HAP-1 (cell line): ENCODE data around the gene FHOD3.

Experiments used
- DNase-seq, 2 experiments: peaks; one replicate each; pipeline ENCODE4 v3.0.0-alpha.2; 2016 to 2020; ENCODE audit warnings: low spot score in 2 of 2
- H3K27me3 ChIP-seq: fragments of 250-450 bp; sonication (Bioruptor Pico); 2 replicates; pipeline ENCODE4 v1.5.1; 2020; ENCODE audit warnings: low read depth, mild to moderate bottlenecking, moderate library complexity
- H3K36me3 ChIP-seq: fragments of 250-450 bp; sonication (Bioruptor Pico); replicated peaks from 2 replicates; pipeline ENCODE4 v1.5.1; 2020; ENCODE audit warnings: mild to moderate bottlenecking
- H3K4me1 ChIP-seq: fragments of 250-450 bp; sonication (Bioruptor Pico); 2 replicates; pipeline ENCODE4 v1.5.1; 2020; ENCODE audit warnings: mild to moderate bottlenecking
- H3K4me3 ChIP-seq: fragments of 250-450 bp; sonication (Bioruptor Pico); 2 replicates; pipeline ENCODE4 v1.5.1; 2020; ENCODE audit warnings: mild to moderate bottlenecking, moderate library complexity
- H3K9me3 ChIP-seq: fragments of 250-450 bp; sonication (Bioruptor Pico); 2 replicates; pipeline ENCODE4 v1.5.1; 2020; ENCODE audit warnings: mild to moderate bottlenecking, moderate library complexity
- in situ Hi-C: fragments of 300-500 bp; cut with MboI; formaldehyde crosslinking; loops from 3 replicates; pipeline ENCODE4 v1.14.3; 2020; ENCODE audit warnings: low sequenced_read_pairs, inconsistent platforms, mixed read lengths

Gene FHOD3

DNA sequence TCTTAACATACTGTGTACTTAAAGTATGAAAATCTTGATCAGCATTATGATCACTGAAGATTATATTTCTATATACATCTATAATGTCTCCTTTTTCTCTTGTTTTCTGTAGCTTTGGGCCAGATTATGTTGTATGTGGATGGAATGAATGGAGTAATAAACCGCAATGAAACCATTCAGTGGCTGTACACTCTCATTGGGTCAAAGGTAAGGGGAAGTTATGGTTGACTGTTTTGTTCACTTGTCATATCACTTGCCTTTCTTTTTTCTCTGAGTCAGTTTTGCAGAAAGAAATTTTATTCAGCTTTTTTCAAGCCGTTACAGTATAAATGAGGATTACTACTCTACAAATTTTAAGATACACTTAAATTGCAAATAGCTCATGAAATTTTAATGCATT lies 278.8 kb downstream of the FHOD3 start:
- no peak for DNase-seq
- no peaks in the 10 kb centered on the region for H3K9me3 ChIP-seq
- H3K36me3 ChIP-seq = no peaks in the 10 kb centered on the region
- no peaks in the 10 kb centered on the region for H3K27me3 ChIP-seq
- H3K4me1 ChIP-seq = no peaks in the 10 kb centered on the region
- no peak overlapping the region for H3K4me3 ChIP-seq
- in situ Hi-C loops = no loop called here

- in situ Hi-C loops = no loop called here
- Histone ChIP-seq H3K27me3 (no peaks in the 10 kb centered on the region), H3K9me3 (no peaks in the 10 kb centered on the region), H3K4me3 (no peak overlapping the region), H3K36me3 (no peaks in the 10 kb centered on the region), H3K4me1 (no peaks in the 10 kb centered on the region)
- DNase-seq = no peak
These were observed 281.6 kb downstream of the FHOD3 start for GRCh38 chr18:36578871-36579710.

- no peak for DNase-seq
- H3K27me3 ChIP-seq = no peaks in the 10 kb centered on the region
- no peak overlapping the region for H3K4me3 ChIP-seq
- no peaks in the 10 kb centered on the region for H3K36me3 ChIP-seq
- H3K9me3 ChIP-seq = no peaks in the 10 kb centered on the region
- in situ Hi-C loops = no loop called here
- no peaks in the 10 kb centered on the region for H3K4me1 ChIP-seq
These were observed 282.8 kb downstream of the FHOD3 start for GRCh38 chr18:36580266-36580665.

DNA sequence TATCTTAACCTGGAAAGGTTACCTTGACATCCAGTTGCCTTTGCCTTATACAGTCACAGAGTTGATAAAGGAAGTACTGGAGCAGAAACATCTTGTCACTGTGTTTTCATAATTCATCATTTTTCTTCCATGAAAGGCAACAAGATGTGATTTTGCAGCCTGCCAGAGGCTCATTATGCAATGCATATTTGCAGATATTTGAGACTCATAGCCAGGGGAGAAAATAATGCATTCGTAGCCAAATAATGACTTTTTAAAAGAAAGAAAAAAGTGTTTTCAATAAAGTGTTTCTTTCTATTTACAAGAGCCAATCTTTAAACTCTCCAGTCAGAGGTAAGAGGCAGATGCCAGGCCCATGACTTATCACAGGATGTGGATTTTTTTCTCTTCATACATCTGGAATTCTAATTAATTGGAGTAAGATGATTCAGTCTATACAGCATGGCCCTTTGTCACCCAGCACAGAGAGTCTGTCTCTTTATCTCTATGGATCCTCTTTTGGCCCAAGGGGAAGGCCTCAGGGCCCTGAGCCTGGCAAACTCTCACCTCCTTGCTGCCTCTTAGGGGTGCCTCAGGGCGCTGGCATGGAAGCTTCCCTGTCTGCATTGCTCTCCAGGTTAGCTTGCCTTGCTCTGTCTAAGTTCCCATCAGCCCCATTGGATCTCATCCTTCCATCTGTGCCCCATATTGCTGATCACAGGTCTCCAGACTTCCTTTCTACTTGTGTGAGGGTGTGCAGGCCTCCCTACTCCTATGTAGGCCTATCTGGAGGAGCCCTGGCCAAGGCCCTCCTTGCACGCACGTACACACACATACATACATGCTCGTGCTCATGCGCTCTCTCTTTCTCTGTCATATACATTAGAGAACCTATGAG lies 283.6 kb downstream of the FHOD3 start:
- Histone ChIP-seq H3K4me3 (no peak overlapping the region), H3K36me3 (no peaks in the 10 kb centered on the region), H3K9me3 (no peaks in the 10 kb centered on the region), H3K27me3 (no peaks in the 10 kb centered on the region), H3K4me1 (no peaks in the 10 kb centered on the region)
- DNase-seq = no peak
- in situ Hi-C loops = no loop called here

DNA sequence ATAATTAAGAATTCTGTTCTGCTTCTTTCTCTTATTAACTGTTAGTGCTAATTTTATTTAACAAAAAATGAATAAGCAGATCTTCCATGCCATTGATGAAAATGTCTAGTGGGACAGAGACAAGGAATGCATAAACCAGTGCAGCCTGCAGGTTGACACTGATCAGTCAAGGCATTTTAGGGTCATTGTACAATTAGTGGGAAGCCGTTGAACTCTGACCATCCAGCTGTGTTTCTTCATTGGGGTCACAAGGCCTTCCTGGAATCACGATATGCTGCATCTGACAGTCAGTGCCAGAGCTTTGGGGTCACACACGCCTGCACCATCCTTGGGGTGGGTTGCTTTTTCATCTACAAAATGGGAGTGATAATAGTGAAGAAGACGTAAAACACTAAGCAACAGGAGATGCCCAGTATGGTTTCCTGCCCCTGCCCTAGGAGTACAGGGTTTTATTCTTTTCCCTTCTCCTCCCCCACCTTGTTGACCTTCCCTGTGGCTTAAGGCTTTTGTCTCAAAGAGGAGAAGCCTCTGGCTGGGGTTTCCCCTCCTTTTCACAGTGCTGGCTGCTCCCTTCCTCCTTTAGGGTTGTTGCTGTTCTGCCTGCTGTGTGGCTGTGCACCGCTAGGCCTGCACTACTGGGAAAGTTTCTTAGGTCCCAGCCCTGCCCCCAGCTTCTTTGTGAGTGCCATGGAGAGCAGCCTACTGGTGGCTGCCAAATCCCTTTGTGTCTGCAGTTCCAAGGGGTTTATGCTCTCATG lies 285.7 kb downstream of the FHOD3 start:
- Histone ChIP-seq H3K27me3 (no peaks in the 10 kb centered on the region), H3K9me3 (no peaks in the 10 kb centered on the region), H3K4me3 (no peak overlapping the region), H3K36me3 (no peaks in the 10 kb centered on the region), H3K4me1 (no peaks in the 10 kb centered on the region)
- DNase-seq = peak in 1 of 2 experiments; percentile 48
- in situ Hi-C loops = no loop called here

DNA sequence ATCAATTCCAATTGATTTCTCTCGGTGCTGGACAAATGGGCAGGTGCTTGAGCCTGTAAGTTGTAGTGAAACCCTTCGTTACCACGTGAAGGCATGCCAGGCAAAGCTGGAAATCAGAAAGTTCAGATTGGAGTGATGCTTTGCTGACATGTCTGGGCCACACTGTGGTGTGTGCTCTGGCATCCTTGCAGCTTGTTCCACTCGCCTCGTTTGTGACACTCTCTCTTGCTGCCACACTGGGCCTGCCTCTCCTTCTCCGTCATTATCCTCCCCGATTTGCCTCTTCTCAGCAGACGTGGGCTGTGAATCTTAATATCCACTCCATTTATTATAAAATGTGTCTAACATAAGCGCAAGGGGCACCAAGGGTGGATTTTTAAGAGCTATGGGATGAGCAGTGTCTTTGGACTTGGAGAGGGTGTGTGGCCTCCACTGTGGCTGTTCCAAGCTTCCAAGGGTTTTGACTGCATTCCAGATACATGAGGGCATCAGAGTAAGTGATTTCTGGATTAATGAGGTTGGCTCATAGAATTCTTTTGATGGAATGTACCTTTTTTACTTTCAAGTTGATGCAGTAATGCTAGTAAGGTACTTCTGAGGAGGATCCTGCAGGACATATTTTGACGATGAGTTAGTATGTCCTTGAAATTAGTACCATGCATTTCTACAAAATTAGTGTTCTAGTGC lies 292.5 kb downstream of the FHOD3 start:
- 0 out of 2 replicates have a peak, but pooled peaks cover 3% of the 10 kb centered on the region for H3K4me1 ChIP-seq
- no peaks in the 10 kb centered on the region for H3K9me3 ChIP-seq
- in situ Hi-C loops = no loop called here
- H3K4me3 ChIP-seq = no peak overlapping the region
- H3K27me3 ChIP-seq = no peaks in the 10 kb centered on the region
- H3K36me3 ChIP-seq = no peaks in the 10 kb centered on the region
- no peak for DNase-seq

DNA sequence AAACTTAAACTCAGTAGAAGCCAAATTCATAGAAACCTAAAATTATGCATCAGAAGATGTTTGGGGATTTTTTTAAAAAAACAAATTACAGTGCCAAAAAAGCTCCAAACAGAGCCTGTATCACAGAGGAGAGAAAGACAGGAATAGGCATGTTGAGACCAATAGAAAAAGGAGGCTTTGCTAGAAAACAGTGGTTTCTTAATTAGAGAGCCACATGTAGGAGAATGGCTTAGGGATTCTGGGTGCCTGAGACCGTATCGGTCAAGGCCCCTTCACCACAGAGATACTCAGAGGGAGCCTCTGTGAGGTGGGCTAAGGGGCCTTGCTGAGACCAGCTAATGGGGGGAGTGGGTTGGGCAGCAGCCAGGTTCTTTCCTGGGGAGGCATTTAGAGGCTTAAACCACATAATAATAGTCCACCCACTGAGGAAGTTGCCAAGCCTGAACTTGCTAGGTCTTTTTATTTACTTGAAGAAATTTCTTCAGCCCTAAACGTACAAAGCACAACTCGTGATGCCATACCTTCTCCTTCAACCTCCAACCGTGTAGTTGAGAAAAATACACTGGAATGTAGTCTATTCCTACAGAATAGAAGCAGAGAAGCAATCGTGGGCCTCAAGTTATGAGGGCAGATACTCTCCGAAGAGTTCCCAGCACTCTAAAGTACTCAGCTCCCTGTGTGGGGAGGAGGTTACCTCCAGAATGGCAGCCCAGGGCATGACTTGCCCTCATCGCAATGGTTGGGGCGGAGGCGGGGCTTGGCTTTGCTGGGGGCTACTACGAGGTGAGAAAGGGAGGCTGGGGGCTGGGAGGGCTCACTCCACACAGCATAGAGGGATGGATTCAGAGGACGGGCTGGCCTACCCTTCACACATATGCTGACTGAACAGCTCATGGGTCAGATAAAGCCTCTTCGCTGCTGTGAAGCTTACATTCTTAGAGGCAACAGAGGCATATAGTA lies 293.4 kb downstream of the FHOD3 start:
- no peaks in the 10 kb centered on the region for H3K9me3 ChIP-seq
- H3K36me3 ChIP-seq = no peaks in the 10 kb centered on the region
- no peak overlapping the region for H3K4me3 ChIP-seq
- no peak for DNase-seq
- no peaks in the 10 kb centered on the region for H3K27me3 ChIP-seq
- in situ Hi-C loops = no loop called here
- 0 out of 2 replicates have a peak, but pooled peaks cover 3% of the 10 kb centered on the region for H3K4me1 ChIP-seq

- no peaks in the 10 kb centered on the region for H3K36me3 ChIP-seq
- no peaks in the 10 kb centered on the region for H3K27me3 ChIP-seq
- in situ Hi-C loops = no loop called here
- no peak overlapping the region for H3K4me3 ChIP-seq
- H3K4me1 ChIP-seq = 0 out of 2 replicates have a peak, but pooled peaks cover 3% of the 10 kb centered on the region
- no peaks in the 10 kb centered on the region for H3K9me3 ChIP-seq
- no peak for DNase-seq
These were observed 294.8 kb downstream of the FHOD3 start for GRCh38 chr18:36592282-36592681.

- no peak for DNase-seq
- no peak overlapping the region for H3K4me3 ChIP-seq
These were observed 295.5 kb downstream of the FHOD3 start for GRCh38 chr18:36593001-36593400.

DNA sequence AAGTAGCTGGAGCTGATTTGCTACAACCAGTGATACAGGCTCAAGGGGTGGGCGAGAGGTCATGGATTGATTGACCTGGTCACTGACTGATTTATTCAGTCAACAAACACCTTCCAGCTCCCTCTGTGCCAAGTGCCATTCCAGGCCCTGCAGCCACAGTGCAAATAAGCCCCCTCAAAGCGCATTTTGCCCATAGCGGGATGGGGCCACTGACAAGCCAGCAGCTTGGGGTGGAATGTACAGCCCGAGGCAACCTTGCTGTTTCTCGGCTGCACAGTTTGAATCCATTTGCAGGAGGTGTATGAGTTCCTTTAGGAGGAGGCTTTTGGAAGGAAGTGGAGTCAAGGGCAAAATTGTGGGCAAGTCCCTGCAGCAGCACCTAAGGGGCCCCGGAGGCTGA lies 296.1 kb downstream of the FHOD3 start:
- Histone ChIP-seq H3K27me3 (no peaks in the 10 kb centered on the region), H3K4me3 (no peak overlapping the region), H3K36me3 (no peaks in the 10 kb centered on the region), H3K9me3 (no peaks in the 10 kb centered on the region), H3K4me1 (no peaks in the 10 kb centered on the region)
- in situ Hi-C loops = no loop called here
- DNase-seq = no peak

More at GRCh38 chr18:36593001-36593400, 295.5 kb downstream of the FHOD3 start:
- in situ Hi-C loops = no loop called here
- H3K9me3 ChIP-seq = no peaks in the 10 kb centered on the region
- no peaks in the 10 kb centered on the region for H3K27me3 ChIP-seq
- 0 out of 2 replicates have a peak, but pooled peaks cover 3% of the 10 kb centered on the region for H3K4me1 ChIP-seq
- H3K36me3 ChIP-seq = no peaks in the 10 kb centered on the region

DNA sequence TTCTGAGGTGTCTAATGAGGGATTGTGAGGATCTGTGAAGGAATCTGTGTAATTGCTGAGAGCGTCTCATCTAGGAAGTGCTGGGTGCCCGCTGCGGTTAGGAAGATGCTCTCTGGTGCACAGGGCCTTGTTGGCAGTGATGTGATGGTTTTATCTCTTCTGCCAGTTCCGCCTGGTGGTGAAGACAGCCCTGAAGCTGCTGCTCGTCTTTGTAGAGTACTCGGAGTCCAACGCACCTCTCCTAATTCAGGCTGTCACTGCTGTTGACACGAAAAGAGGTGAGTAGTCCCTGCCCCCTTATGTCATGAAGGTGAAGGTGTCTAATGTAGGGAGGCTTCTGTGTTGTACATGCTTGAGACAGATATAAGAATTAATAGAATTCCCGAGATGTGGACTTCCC lies 297.1 kb downstream of the FHOD3 start:
- in situ Hi-C loops = no loop called here
- no peaks in the 10 kb centered on the region for H3K9me3 ChIP-seq

GRCh38 chr18:36595046-36595817 lies 297.7 kb downstream of the FHOD3 start:
- H3K27me3 ChIP-seq = no peaks in the 10 kb centered on the region
- no peak overlapping the region for H3K4me3 ChIP-seq
- H3K36me3 ChIP-seq = peaks cover 3% of the 10 kb centered on the region; the same call in 1 of the 2 replicates
- H3K9me3 ChIP-seq = no peaks in the 10 kb centered on the region
- in situ Hi-C loops = no loop called here
- no peak for DNase-seq
- no peaks in the 10 kb centered on the region for H3K4me1 ChIP-seq

More for the DNA sequence above, 297.1 kb downstream of the FHOD3 start:
- no peak for DNase-seq
- Histone ChIP-seq H3K36me3 (0 out of 2 replicates have a peak, but pooled peaks cover 3% of the 10 kb centered on the region), H3K4me3 (no peak overlapping the region), H3K4me1 (no peaks in the 10 kb centered on the region), H3K27me3 (no peaks in the 10 kb centered on the region)
